HG03565 (cell line): ENCODE data around the gene FOXK2.
"Not testable (repeated sequence)": the region's sequence is repeated elsewhere in the genome, so short reads cannot be mapped to it uniquely, and the experiment has no call there.

Experiments used
- ATAC-seq: cut with Tn5 transposase; IDR thresholded peaks from one replicate; pipeline ENCODE4 v1.9.1; 2021; ENCODE audit warnings: mild to moderate bottlenecking, moderate library complexity; ENCODE audit not compliant: unreplicated experiment

The FOXK2 gene

DNA sequence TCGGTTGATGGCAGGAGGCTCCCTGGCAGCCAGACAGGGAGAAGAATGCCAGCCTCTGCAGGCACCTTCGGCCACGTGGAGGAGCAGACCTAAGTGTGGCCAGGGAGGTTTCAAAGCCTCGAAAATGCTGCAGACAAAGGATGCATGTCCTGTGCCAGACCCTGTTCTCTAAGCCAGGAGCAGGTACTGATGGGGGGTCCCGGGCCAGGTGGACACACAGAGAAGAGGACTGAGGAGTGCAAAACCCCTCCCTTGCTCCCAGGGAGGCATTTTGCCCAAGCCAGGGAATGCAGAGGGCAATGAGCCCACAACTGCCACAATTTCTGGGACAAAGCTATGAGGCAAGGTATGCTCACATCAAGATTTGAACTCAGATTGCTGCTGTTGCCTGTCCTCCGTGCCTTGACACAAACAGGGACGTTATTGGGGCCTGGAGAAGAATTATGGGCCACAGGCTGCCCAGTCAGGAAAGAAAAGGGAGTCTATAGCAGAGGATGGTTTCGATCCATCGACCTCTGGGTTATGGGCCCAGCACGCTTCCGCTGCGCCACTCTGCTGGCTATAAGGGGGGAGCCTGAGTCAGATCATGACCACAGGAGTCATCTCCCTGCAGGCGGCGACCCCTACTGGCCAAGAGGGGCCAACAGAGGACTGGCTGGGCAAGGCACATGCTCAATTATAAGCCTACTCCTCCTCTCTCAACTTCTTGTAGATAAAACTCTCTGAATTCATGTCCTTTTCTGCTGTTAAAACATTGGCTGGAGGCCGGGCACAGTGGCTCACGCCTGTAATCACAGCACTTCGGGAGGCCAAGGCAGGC, 25.1 kb upstream of the FOXK2 start:
- ATAC-seq, result no peak

- no peak for ATAC-seq
Observed at GRCh38 chr17:82495844-82496528, 23.5 kb upstream of the FOXK2 start.

DNA sequence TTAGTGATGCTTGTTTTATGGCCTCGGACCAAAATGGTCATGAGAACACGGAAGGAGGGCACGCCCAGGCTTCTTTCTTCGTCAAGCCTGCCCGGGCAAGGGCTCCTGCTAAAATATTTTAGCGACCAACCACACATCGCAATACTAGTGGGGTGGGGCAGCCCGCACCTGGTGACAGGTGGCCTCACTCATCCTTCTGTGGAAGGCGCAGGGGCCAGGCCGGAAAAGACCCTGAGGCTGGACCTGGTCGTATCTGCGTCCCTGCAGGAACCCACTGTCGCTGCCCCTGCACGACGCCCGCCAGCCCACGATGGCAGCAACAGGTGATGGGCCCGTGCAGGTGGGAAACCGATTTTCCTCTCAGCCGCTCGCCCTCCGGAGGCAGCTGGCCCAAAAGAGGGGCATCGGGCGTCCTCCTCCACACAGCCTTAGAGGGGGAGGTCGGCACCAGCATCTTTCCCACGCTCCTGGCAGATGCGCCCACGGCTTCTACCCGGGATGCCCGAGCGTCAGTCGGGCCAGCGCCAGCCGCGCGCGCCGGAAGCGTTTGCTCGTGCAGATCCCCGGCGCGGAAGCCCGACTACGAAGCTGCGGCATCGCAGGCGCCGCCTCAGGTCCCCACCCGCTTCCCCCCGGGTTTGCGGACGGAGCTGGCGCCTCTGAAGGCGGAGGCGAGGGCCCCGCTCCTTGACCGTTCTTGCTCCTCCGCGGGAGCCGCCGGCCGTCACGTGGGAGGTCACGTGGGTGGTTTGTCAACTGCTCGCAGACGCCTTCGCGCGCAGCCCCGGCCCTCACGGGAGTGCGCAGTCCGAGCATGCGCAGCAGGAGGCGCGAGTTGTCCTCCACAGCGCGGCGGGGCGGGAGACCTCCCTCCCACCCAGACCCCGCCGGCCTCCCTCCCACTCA, 22.8 kb upstream of the FOXK2 start:
- peak; percentile 61 for ATAC-seq

- ATAC-seq, result no peak
Observed at GRCh38 chr17:82497483-82498405, 21.8 kb upstream of the FOXK2 start.

DNA sequence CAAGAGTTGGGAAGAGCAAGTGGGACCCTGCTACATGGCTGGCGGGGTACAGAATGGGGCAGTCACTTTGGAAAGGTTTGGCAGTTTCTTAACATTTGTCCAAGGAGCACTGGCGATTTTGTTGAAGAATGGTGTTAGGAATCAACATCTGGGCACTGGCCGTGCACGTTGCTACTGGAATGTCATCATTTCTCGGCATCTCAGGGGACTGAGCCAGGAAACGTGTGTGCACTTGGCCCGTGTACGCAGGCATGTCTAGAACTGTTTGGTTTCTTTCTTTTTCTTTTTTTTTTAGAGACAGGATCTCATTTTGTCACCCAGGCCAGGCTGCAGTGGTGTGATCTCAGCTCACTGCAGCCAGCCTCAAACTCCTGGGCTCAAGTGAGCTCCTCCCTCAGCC, 17.3 kb upstream of the FOXK2 start:
- ATAC-seq, result no peak

DNA sequence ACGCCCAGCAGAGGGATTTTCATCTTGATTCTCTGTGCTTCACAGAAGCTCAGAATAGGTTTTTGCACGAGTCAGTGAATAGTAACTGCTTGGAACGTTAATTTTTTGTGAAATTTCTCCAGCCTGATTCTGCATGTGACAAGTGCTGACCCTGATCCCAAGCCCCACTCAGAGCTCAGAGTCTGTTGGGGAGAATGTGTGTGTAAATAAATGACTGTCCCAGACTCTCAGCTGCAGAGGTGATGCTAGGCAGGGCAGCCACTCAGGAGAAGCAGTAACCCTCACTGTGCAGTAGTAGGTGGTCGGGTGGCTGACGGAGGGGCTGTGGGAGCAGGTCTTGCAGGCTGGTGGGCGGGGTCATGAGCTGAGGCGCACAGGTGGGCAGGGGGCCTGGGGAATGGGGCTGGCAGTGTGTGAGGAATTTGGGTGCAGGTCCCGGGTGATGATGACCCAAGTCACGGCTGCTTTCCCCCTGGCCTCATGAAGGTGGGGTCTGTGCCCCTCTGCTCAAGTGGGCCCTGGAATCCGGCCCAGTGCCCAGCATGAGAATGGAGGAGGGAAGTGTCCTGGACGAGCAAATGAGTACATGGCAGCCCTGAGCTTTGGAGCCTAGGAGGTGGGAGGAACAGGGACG, 16.3 kb upstream of the FOXK2 start:
- no peak for ATAC-seq

DNA sequence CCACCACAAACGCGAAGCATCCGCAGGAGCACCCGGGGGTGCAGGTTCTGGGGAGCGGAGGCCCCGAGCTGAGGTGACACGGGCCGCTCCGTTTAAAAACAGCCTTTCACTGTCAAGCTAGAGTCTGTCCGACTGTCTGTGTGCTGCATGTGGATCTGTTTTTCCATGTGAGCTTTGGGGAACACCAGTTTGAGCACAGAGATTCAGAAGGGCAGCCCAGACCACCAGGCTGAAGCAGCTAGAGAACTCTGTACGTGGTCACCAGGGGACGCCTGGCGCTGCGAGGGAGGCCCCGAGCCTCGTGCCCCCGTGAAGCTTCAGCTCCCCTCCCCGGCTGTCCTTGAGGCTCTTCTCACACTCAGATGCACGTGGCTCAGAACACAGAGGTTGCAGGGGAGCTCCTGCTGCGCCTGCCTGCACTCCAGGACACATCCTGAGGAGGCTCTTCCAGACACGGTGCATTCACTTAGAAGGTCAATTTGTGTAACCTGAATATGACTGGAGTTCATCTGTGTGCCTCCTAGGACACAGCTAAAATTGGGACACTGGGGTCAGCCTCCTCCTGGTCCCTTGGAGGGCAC, 15.7 kb upstream of the FOXK2 start:
- ATAC-seq, result no peak

DNA sequence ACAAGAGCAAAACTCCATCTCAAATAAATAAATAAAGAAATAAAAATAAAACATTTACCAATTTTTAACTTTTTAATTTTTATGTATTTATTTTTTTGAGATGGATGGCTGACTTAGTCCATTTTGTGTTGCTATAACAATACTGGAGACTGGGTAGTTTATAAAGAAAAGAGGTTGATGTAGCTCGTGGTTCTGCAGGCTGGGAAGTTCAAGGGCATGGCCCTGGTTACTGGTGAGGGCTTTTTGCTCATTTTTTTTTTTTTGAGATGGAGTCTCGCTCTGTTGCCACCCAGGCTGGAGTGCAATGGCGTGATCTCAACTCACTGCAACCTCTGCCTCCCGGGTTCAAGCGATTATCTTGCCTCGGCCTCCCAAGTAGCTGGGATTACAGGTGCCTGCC, 14.2 kb upstream of the FOXK2 start:
- no peak for ATAC-seq

DNA sequence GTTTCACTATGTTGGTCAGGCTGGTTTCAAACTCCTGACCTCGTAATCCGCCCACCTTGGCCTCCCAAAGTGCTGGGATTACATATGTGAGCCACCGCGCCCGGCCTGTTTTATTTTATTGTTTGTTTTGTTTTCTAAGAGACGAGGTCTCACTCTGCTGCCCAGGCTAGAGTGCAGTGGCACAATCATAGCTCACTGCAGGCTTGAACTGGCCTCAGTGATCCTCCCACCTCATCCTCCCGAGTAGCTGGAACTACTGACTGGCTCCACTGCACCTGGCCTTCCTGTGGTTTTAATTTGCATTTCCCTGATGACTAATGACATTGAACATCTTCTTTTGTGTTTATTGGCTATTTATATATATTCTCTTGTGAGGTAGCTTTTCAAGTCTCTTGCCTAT, 13.1 kb upstream of the FOXK2 start:
- ATAC-seq, result peak; percentile 79

GRCh38 chr17:82507631-82508175, 11.8 kb upstream of the FOXK2 start:
- ATAC-seq, result no peak

- ATAC-seq, result not testable (repeated sequence)
Observed at GRCh38 chr17:82511642-82512041, 7.9 kb upstream of the FOXK2 start.

- ATAC-seq, result not testable (repeated sequence)
Observed at GRCh38 chr17:82513864-82514263, 5.7 kb upstream of the FOXK2 start.

DNA sequence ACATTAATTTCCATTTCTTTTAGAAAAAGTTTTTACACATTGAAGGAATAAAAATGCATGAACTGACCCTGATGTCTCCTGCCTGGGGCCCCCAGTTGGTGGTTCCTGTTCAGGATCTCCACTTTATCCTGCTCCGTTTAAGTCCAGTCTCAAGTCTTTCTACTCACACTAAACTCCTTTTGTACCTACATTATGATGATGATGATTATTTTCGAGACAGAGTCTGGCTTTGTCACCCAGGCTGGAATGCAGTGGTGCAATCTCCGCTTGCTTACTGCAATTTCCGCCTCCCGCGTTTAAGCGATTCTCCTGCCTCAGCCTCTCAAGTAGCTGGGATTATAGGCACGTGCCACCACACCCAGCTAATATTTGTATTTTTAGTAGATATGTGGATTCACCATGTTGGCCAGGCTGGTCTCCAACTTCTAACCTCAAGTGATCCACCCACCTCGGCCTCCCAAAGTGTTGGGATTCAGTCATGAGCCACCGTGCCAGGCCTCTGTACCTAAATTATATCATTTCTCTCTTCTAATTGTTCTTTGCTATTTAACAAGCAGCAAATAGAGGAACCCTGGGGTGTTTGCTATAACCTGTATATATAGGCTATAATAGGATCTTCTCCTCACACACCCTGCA, 2.2 kb upstream of the FOXK2 start:
- ATAC-seq, result no peak

DNA sequence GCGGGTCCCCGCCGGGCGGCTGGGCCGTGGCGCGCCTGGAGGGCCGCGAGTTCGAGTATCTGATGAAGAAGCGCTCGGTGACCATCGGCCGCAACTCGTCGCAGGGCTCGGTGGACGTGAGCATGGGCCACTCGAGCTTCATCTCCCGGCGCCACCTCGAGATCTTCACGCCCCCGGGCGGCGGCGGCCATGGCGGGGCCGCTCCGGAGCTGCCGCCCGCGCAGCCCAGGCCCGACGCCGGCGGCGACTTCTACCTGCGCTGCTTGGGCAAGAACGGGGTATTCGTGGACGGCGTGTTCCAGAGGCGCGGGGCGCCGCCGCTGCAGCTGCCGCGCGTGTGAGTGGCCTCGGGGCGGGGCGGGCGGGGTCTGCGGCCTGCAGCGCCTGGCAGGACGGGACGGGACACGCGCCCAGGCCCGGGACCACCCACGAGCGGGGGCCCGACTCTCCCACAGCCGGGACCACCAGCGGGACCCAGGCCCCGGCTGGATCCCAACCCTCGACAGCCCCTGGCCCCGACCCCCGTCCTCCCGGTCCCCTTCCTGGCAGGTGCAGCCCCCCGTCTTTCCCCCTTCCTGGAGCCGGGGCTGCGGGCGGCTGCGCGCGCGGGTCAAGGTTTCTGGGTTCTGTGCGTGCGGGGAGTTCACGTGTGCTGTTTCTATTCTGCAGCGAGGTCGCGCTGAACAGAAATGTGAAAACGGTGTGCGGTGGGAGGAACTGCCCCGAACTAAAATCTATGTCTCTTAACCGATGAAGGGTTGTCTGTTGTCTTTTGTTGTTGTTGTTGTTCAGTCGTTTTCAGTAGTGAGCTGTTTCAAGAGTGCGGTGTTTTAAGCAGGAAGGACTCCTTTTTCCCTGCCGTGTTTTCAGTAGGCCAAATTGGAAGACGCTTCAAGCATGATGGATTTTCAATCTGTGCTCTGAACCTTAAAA, 705 bp downstream of the FOXK2 start:
- ATAC-seq, result no peak

- no peak for ATAC-seq
Observed at GRCh38 chr17:82524540-82524939, 5.0 kb downstream of the FOXK2 start.

- no peak for ATAC-seq
Observed at GRCh38 chr17:82525712-82526111, 6.2 kb downstream of the FOXK2 start.

GRCh38 chr17:82527898-82528297, 8.4 kb downstream of the FOXK2 start:
- no peak for ATAC-seq
